Brain microvascular endothelial cell (primary cell): ENCODE measurements around the gene JAK2.

Experiments used
- DNase-seq: peaks from one replicate; pipeline ENCODE4 v3.0.0-alpha.2; 2020
- H3K27ac ChIP-seq: fragments of 250-450 bp; sonication (Bioruptor Pico); 2 replicates; pipeline ENCODE4 v1.5.1; 2020; ENCODE audit warnings: mild to moderate bottlenecking, moderate library complexity
- H3K27me3 ChIP-seq: fragments of 250-450 bp; sonication (Bioruptor Pico); replicated peaks from 2 replicates; pipeline ENCODE4 v1.5.1; 2020; ENCODE audit warnings: mild to moderate bottlenecking
- H3K36me3 ChIP-seq: fragments of 250-450 bp; sonication (Bioruptor Pico); replicated peaks from 2 replicates; pipeline ENCODE4 v1.5.1; 2020; ENCODE audit warnings: mild to moderate bottlenecking
- H3K4me3 ChIP-seq: 2 replicates; pipeline ENCODE4 v1.5.1; 2011; ENCODE audit warnings: low read depth, mild to moderate bottlenecking, control low read depth, low read length, moderate library complexity
- CTCF ChIP-seq: IDR thresholded peaks from 2 replicates; pipeline ENCODE4 v1.5.1; 2011; ENCODE audit warnings: low read depth, mild to moderate bottlenecking, moderate library complexity, low read length, control low read depth, inconsistent platforms; ENCODE audit errors: missing control alignments
- in situ Hi-C: cut with HindIII; loops from 2 replicates; pipeline ENCODE4 v1.10.0; 2017; ENCODE audit warnings: low sequenced_read_pairs, low pct_ligation_motif_present

The JAK2 gene

GRCh38 chr9:4982721-4983482 is 2.2 kb upstream of the JAK2 start:
- Histone ChIP-seq H3K27me3 (no peaks in the 10 kb centered on the region), H3K36me3 (no peaks in the 10 kb centered on the region), H3K27ac (no peak overlapping the region), H3K4me3 (no peak overlapping the region)
- in situ Hi-C loops: no loop called here
- no peak for TF ChIP-seq CTCF
- no peak for DNase-seq

GRCh38 chr9:4983601-4984165 is 1.4 kb upstream of the JAK2 start:
- Histone ChIP-seq H3K27me3 (no peaks in the 10 kb centered on the region), H3K27ac (peak overlapping the region; percentile 94), H3K4me3 (peak overlapping the region; percentile 77), H3K36me3 (no peaks in the 10 kb centered on the region)
- DNase-seq: no peak
- in situ Hi-C loops: no loop called here
- no peak for TF ChIP-seq CTCF

GRCh38 chr9:4984171-4984620 is 876 bp upstream of the JAK2 start:
- Histone ChIP-seq H3K27ac (peak overlapping the region; percentile 94), H3K36me3 (no peaks in the 10 kb centered on the region), H3K4me3 (peak overlapping the region; percentile 77), H3K27me3 (no peaks in the 10 kb centered on the region)
- TF ChIP-seq CTCF: no peak
- in situ Hi-C loops: no loop called here
- DNase-seq: no peak

- no peaks in the 10 kb centered on the region for H3K27me3 ChIP-seq
- peak; percentile 47 for DNase-seq
- peak overlapping the region; percentile 94 for H3K27ac ChIP-seq
- in situ Hi-C loops: no loop called here
- no peaks in the 10 kb centered on the region for H3K36me3 ChIP-seq
- TF ChIP-seq CTCF: no peak
- H3K4me3 ChIP-seq: peak overlapping the region; percentile 77
Observed at GRCh38 chr9:4985386-4986266, 554 bp downstream of the JAK2 start.

GRCh38 chr9:4986296-4986695 is 1.2 kb downstream of the JAK2 start:
- no peak for DNase-seq
- no peak for TF ChIP-seq CTCF
- in situ Hi-C loops: no loop called here
- H3K27me3 ChIP-seq: no peaks in the 10 kb centered on the region
- no peaks in the 10 kb centered on the region for H3K36me3 ChIP-seq
- H3K27ac ChIP-seq: peak overlapping the region; percentile 94
- peak overlapping the region; percentile 77 for H3K4me3 ChIP-seq
